Activated T-helper 9 cell treated with anti-CD3 and anti-CD28 coated beads, Interleukin-2, amount 50 U/mL, for 16 hours (primary cell): ENCODE measurements around the gene LAD1.

Experiments used
- DNase-seq: peaks from one replicate; pipeline ENCODE4 v3.0.0-alpha.2; 2020; ENCODE audit warnings: low read depth

Gene LAD1

DNA sequence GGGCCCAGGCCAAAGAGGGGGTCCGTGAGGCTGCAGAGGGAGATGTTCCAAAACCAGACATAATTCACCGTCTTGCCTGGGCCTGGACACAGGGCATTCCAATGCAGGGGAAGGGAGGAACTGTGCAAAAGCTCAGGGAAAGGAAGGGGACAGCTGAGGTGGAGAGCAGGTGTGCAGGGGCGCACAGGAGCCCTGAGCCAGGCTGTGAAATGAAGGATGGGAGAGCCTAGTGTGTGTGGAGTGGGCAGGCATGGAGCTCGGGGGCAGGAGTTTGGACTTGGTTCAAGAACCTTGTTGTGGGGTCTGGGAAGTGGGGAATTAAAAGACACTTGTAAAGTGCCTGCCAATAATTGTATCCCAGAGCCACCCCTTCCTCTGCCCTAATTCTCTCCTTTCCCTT lies 20.1 kb upstream of the LAD1 start:
- no peak for DNase-seq

GRCh38 chr1:201418461-201418860 lies 19.3 kb upstream of the LAD1 start:
- DNase-seq: no peak

GRCh38 chr1:201414051-201414738 lies 15.1 kb upstream of the LAD1 start:
- no peak for DNase-seq

DNA sequence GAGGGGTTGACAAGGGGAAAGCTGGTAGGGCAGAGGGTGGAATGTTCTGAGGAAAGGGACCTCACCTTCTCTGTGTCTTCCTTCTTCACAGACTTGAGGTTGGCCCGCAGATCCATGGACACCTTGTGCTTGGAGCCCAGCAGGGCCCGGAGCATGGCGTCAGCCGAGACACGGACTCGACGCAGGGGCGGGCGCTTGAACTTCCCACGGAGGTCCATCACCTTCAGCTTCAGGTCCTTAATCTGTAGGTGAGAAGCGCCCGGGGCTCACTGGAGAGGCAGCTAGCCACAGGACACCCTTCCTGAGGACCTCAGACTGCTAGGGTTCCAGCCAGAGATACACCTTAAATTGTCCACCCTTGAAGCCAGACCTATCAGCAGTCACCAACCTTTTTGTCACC lies 12.2 kb upstream of the LAD1 start:
- DNase-seq: no peak

GRCh38 chr1:201409440-201409839 lies 10.3 kb upstream of the LAD1 start:
- DNase-seq: no peak

DNA sequence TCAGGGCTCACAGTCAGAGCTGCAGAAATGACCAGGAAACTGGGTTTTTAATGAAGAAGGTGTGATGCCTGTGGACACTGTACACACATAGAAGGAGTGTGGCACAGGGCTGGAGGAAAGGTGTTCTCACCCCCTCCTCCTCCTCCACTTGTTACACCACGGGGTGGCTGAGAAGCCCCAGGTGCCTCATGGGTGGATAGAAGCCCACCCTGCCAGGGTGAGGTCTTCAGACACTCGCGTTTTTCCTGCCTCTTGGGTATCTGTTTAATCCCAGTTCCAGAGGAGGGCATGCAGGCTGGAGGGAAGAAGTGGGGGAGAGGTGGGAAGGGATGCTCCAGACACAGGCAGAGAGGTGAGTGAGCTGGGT lies 9.7 kb upstream of the LAD1 start:
- DNase-seq: no peak

- DNase-seq: peak; percentile 43
These were observed 9.2 kb upstream of the LAD1 start for GRCh38 chr1:201408176-201408833.

DNA sequence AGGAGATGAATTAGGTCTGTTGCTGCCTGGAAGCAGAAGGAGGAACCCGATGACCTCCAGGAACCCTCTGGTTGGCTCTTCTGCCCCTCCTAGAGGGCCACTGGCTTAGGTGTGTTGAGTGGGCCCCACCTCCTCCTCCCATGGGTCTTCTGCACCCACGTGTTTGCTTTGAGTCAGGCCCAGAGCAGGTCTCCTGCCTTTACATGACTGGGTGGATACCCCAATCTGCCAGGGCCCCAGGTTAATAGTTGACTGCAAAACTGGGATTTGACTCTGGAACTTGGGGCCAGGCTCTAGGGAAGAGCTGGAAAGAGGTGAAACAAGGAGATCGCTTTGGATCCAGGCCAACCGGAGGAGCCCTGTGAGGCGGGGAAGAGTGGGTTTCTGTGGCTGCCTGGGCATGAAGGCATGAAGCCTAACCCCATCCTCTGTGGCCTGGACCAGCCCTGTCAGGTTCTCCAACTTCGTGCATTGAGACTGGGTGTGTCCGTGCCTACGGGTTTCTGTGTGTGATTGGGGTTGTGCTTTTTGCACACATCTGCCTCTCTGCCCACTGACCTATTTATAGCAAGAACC lies 7.8 kb upstream of the LAD1 start:
- no peak for DNase-seq

DNA sequence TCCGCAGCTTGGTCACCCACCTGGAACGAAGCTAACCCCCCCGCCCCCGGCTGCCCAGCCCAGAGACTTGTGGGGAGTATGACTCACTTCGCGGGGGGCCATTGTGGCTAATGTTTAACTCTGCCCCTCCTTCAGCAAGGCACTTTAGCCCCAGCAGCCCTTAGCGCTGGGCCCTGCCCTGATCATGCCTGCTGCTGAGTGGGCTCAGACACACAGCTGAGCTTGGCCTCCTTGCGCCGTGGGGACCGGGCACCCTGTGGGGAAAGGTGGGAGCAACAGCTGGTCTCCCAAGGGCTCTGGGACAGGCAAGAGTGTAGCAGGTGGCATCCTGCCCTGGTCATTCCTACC lies 6.3 kb upstream of the LAD1 start:
- DNase-seq: no peak

GRCh38 chr1:201404722-201405483 lies 5.8 kb upstream of the LAD1 start:
- no peak for DNase-seq

DNA sequence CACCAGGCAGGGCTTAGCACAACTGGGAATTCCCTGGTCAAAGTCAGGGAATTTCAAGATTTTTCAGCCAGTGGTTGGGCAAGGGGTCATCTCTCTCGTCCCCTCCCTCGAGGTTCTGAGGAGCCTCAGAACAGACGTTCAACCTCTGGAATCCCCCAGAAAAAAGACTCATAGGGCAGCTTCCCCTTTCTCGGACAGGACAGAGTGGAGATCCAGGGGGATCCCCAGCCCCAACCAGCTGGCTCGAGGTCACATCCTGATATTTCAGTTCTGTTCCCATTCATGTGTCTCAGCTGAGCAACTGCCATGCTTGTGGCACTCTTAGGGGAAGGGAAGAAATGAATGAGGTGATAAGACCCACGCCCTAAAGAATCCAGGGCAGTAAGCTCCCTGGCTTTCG lies 4.9 kb upstream of the LAD1 start:
- DNase-seq: no peak

- DNase-seq: no peak
These were observed 4.2 kb upstream of the LAD1 start for GRCh38 chr1:201403359-201403758.

DNA sequence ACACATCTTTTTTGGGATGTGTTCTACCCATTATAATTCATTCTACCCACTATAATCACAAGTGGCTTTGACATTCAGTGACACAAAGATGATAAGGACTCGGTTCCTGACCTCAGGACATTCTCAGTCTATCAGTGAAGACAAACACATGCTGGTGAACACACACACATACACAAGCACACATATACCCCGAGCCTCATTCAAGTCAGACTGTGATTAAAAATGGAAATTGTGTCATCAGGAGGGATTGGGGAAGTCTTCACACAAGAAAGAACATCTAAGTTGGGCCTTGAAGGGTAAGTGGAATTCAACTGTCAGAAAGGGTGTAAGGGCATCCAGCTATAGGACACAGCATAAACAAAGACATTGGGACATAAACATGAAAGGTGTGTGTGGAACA lies 2.6 kb upstream of the LAD1 start:
- no peak for DNase-seq

GRCh38 chr1:201400852-201401230 lies 1.7 kb upstream of the LAD1 start:
- DNase-seq: no peak

DNA sequence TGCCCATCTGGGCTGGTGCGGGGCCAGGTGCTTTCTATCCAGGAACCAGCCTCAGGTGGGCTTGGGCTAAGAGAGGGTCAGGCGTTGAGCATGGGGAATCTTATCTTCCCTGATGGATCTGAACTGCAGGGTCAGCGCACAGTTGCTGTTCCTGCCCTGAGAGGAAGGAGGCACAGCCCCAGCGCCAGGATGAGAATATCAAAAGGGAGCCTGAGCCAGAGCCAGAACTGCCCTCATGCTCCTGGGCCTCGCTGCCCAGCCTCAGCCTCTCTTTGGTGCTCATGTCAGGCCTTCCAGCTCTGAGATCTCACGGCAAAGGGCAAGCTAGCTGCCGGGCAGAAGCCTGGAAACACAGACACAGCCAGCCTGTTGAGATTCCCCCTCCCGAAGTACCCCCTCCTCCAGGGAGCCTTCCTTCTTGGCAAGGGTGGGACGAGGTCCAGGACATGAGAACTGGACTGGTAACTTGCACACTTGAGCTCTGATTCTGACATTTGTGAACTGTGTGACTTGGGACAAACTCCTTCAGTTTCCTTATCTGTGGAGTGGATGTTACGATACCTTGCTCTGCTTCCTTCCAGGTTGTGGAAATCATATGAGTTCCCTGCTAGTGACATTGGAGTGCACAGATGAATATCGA lies 1.2 kb upstream of the LAD1 start:
- DNase-seq: no peak

DNA sequence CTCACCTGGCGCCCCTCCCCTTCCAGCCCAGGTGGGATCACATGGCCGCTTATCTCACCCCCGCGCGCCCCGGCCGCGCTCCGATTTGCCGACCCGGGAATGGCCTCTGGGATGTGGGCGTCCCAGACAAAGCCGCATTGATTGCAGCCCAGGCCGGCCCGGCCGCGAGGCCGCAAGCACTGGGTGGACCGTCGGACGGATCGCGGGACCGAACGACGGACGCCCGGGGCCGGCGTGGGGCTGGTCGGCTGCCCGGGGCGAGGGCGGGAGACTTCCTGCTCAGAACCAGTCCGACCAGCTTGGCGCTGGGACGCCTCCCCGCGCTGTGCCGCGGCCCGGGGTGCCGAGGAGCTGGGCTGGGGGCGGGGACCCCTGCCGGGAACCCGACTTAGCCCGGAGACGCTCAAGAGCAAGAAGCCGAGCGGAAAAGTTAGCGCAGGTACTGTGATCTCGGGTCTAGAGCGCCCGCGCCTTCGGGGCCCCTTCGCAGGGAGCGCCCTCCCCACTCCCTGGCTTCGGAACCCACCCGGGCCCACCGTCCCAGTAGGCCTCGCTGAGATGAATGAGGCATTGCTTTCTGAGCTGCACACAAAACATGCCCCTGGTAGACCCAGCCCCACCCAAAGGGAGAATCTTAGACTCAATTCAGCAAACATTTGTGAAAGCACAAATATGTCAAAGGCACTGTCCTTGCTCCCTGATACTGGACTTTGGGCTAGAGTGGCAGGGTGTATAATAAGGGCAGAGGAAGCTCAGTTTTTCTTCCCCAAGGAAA lies 415 bp upstream of the LAD1 start:
- no peak for DNase-seq

DNA sequence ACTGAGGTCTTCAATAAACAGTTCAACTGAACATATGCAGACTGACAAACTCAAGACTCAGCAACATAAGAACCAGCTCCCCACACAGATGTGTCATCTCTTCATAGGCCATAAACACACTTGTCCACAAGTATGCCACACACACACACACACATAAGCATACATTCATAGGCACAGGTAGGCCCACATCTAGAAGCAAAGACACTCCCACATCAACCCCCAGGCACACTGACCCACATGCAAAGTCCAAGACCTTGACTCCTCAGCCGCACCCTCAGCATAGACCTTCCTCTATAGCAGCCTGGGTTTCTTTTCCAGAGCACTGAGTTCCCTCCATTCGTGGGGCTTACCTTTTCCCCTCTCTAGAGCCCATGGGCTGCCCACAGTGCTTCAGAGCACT lies 1.4 kb downstream of the LAD1 start:
- no peak for DNase-seq

DNA sequence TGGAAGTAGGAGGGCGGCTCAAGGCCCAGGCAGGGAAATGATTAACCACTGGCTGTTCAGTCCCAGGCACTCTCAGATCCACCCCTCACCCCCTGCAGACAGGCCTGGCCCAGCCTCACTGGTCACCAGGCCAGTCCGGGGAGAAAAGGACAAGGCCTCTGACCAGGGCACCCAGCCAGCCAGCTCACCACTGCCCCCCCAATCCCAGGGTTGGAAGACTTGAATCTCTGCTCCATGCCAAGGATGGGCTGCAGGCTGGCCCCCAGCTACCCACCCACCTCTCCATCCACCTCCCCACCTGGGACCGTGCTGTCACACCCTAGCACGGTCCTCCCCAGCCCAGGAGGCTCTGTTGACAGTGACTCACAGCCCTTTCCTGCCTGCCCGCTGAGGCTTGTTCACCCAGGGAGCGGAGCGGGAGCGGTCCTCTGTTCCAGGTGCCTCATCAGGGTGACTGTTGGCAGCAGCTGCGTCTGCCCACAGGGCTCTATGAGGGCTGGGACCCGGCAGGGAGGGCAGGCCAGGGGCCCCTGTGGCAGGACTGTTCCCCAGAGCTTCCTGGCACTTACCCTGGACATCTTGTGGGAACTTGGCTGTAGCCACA lies 2.2 kb downstream of the LAD1 start:
- DNase-seq: no peak

GRCh38 chr1:201395936-201396335 lies 3.2 kb downstream of the LAD1 start:
- DNase-seq: no peak

DNA sequence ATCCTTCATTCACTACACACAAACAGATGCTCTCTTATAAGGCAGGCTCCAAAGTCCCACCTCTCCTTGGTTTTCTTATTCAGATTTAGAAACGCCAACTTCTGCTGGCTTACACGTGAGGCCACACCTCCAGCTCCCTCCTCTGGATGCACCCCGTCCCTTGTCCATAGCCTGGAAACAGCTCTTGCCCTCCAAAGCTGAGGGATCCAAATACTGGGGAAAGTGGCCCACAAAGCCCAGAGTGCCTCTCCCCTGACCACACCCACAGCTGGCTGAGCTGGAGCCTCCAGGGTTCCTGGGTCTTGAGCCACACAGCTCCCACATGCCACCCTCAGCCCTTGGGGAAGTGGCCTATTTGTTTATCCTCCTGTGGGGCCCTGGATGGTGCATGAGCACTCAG lies 4.5 kb downstream of the LAD1 start:
- DNase-seq: no peak

- no peak for DNase-seq
These were observed 6.0 kb downstream of the LAD1 start for GRCh38 chr1:201393076-201393475.
